ENCODE data around the gene ARPC1A.
"Not testable (repeated sequence)": the region's sequence is repeated elsewhere in the genome, so short reads cannot be mapped to it uniquely, and the experiment has no call there.

Gene ARPC1A

DNA sequence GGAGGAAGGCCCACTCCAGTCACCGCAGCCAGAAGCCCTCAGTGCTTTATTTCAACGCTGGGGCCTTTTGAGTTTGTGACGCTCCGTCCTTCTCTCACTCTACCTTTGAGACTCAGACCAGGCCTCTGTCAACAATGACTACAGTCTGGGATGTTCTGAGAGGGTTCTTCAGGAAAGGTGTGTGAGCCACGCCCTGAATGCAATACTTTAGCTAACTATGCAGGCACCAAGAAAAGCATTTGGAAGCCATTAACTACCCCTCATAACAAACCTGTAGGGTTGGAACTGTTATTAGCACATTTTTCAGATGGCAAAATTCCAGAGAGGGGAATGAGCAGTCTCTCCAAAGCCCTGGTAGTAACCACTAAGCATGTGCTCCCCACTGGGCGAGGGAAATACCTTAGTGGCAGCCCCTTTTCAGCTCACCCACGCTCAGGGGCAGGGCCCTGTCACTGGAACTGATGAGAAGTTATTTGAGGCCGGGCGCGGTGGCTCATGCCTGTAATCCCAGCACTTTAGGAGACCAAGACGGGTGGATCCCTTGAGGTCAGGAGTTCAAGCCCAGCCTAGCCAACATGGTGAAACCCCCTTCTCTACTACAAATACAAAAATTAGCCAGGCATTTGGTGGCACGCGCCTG lies 43.2 kb downstream of the ARPC1A start:
- DNase-seq (ENCODE audit: low read depth in 1 of 2, low spot score in 1 of 2), result no peak

DNA sequence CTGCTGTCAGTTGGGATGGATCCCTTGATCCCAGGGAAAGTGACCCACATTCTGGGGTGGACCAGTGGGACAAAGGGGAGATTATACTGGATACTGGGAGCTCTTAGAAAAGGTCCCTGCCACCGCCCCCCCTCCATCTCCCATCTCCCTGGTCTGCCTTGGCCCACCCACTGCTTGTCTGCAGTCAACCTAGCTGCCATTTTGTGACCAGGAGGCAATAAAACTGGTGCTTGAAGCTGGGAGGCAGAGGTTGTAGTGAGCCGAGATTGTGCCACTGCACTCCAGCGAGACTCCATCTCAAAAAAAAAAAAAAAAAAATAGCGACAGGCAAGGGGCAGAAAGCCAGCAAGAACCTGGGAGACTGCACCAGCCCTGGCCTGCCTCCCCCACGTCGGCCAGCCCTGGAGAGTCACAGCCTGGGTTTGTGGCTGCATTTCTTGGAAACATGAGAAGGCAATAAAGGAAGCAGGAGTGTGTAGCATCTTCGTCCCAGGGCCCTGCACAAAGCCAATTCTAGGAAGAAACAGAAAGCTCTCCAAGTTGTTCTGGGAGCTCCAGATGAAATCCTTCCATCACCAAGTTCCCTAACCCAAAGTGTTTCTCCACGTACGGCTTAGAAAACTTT lies 44.2 kb downstream of the ARPC1A start:
- DNase-seq (ENCODE audit: low read depth in 1 of 2, low spot score in 1 of 2), result no peak

DNA sequence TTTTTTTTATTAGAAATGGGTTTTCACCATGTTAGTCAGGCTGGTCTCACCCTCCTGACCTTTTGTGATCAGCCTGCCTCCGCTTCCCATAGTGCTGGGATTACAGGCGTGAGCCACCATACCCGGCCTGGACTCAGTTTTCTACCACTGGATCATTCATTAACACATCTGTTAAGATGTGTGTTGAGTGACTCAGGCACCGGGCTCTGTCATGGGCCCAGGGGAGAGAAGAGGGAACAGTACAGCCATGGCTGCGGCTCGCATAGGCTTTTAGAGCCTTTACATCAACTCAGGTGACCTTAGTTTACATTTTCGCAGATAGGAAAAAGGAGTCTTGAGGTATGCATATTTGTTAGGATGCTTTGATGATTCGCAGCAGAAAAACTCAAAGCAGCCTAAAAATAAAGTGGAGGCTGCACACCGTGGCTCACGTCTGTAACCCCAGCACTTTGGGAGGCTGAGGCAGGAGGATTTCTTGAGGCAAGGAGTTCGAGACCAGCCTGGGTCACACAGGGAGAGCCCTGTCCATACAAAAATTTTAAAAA lies 45.8 kb downstream of the ARPC1A start:
- no peak for DNase-seq (ENCODE audit: low read depth in 1 of 2, low spot score in 1 of 2)

DNA sequence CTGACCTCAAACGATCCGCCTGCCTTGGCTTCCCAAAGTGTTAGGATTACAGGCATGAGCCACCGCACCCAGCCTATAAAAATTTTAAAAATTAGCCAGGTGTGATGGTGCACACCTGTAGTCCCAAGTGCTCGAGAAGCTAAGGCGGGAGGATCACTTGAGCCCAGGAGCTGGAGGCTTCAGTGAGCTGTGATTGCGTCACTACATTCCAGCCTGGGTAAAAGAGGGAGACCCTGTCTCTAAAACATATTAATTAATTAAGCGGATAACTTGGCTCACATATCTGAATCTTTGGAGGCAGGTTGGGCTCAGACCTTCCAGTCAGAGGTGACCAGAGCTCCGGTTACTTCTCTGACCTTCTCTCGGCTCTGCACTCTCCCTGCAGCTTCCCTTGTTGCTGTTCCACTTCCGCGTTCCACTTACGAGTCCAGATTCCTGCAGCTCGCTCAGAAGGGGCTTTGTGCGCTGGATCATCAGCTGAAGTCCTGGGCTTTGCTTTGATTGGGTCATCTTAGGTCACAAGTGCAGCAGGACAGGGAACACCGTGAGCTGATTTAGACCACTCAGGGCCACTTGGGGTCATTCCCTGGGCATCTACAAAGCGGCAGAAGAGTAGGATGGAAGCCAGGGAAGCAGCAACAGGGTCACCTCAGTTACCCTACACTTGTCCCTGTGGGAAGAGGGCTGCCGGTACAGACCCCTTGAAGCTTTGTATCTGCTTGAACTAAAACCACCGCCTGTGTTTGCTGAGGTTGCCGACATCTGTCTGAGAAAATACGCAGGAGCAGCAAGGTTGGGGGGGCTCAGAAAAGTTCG lies 46.8 kb downstream of the ARPC1A start:
- DNase-seq (ENCODE audit: low read depth in 1 of 2, low spot score in 1 of 2), result no peak

DNA sequence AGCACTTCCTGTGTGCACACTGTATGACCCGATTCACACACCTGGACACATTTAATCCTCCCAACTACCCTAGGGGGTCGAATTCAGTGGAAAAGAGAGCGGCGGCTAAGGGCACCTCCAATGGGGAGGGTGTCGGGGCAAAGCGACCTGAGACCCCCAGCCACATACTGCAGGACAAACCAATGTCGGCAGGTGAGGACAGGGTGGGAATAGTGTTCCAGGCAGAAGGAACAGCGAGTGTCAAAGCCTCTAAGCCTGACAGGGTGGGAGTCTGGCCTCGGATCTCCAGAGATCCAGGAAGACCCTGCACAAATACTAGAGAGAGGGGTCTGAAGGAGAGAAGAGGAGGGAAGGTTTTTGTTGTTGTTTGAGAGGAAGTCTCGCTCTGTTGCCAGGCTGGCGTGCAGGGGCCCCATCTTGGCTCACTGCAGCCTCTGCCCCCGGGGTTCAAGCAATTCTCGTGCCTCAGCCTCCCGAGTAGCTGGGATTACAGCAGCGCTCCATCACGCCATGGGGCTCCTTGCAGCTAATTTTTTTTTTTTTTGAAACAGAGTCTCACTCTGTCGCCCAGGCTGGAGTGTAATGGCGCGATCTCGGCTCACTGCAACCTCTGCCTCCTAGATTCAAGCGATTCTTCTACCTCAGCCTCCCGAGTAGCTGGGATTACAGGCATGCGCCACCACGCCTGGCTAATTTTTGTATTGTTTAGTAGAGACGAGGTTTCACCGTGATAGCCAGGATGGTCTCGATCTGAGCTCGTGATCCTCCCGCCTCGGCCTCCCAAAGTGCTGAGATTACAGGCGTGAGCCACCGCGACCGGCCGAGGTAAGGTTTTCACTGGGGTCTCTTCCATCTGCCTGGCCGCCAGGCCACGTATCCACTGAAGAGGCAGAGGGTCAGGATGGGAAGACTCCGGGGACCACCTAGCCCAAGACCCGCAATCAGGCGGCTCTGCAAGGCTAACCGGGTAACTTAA lies 47.7 kb downstream of the ARPC1A start:
- no peak for DNase-seq (ENCODE audit: low read depth in 1 of 2, low spot score in 1 of 2)

DNA sequence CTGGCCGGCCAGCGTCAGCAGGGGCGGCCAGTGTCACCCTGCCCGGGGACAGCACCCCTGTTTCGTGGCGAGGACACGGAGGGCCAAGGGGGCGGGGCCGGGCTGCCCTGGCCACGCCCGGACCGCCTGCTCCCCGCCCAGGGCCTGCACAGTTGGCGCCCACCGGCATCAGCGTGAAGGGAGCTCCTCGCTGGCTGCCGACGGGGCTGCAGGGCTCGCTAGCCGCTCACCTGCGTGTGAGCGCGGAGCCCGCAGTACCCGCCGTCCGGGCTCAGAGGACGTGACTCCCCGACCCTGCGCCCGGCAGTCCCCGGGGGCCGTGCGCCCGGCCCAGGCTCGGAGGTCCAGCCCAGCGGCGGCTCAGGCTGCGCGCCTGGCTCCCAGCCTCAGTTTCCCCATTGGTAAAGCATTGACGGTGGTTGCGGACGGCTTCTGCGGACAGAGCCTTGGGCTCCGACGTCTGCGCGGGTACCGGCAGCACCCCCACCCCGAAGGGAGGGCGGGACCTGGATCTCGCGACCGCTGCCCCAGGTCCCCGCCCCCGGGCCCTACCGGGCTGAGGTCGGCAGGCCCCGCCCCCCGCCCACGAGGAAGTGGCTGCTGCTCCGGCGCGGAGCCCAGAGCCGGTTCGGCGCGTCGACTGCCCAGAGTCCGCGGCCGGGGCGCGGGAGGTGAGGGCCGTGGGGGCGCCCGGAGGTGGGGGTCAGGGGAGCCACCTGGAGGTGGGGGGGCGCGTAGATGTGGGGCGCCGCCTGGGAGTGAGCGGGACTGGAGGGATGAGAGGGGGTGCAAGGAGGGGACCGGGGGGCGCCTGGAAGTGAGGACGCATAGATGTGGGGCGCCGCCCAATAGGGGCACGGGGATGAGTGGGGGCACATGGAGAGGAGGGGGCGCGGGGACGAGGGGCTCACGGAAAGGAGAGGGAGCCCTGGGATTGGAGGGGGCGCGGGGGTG lies 48.7 kb downstream of the ARPC1A start, which contains the start of gene ARPC1B:
Gene ARPC1B, plus strand, starts transcription at position 620 of the 954 bp plus-strand sequence. CDS start 10,985 bp downstream, outside the sequence.
- DNase-seq (ENCODE audit: low read depth in 1 of 2, low spot score in 1 of 2), result peak; percentile 70 to 80

DNA sequence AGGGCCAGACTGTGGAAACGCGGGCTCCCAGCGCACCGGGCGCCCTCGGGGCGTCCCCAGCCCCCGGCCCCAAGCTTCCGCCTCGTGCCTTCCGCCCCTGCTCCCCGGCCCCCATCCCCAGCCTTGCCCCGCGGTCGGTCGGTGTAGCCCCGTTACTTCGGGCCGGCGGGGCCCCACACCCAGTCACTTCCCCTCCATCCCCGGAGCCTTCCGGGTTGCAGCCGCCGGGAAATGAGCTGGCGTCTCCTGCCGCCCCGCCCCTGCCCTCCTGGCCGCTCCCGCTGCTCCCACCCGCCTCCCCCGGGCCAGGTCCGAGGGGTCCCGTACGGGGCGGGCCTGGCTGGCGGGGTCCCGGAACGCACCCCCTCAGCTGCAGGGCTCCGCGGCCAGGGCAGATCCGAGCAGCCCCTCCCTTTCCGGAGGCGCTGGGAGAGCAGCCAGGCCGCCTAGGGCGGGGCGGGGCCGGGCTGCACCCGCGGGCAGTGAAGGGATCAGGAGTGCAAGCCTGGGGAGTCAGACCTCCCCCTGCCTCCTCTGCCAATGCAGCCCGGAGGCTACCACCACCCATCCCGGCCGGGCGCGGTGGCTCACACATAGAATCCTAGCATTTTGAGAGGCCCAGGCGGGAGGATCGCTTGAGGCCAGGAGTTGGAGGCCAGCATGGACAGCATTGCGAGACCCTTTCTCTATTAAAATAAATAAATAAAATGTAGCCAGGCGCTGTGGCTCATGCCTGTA lies 49.5 kb downstream of the ARPC1A start:
- no peak for DNase-seq (ENCODE audit: low read depth in 1 of 2, low spot score in 1 of 2)

DNA sequence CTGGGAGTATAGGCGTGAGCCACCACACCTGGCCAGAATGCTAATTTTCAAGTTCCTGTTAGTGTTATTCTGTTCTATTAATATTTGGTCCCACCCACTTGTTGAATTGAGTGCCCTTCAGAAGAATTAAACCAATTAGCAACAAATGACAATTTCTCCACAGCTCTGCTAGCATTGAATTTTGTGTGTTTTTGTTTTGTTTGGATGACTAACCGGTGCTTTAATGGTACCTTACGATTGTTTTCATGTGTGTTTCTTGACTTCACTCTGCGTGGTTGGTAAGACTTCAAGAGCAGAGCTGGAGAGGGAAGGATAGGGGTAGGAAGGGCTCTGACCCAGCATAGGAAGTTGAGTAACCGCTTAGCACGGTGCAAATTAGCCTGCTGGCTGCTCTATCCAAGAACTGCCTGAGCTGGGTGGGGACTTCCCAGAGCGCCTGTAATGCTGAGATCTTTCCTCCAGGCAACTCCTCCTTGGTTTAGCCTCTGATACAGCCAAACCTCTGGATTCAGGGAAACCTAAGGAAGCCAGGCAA lies 53.4 kb downstream of the ARPC1A start:
- no peak for DNase-seq (ENCODE audit: low read depth in 1 of 2, low spot score in 1 of 2)

DNA sequence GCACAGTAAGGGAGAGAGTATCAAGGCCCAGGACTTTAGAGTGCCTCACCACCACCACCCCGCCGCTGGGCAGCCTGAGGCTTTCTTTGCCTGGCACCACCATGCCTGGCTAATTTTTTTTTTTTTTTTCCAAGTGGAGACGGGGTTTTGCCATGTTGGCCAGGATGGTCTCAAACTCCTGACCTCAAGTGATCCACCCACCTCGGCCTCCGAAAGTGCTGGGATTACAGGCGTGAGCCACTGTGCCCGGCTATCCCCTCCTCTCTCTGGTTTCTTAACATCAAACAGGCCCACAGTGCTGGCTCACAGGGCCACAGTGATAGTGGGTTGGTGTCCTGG lies 54.0 kb downstream of the ARPC1A start:
- DNase-seq (ENCODE audit: low read depth in 1 of 2, low spot score in 1 of 2), result not testable (repeated sequence)

DNA sequence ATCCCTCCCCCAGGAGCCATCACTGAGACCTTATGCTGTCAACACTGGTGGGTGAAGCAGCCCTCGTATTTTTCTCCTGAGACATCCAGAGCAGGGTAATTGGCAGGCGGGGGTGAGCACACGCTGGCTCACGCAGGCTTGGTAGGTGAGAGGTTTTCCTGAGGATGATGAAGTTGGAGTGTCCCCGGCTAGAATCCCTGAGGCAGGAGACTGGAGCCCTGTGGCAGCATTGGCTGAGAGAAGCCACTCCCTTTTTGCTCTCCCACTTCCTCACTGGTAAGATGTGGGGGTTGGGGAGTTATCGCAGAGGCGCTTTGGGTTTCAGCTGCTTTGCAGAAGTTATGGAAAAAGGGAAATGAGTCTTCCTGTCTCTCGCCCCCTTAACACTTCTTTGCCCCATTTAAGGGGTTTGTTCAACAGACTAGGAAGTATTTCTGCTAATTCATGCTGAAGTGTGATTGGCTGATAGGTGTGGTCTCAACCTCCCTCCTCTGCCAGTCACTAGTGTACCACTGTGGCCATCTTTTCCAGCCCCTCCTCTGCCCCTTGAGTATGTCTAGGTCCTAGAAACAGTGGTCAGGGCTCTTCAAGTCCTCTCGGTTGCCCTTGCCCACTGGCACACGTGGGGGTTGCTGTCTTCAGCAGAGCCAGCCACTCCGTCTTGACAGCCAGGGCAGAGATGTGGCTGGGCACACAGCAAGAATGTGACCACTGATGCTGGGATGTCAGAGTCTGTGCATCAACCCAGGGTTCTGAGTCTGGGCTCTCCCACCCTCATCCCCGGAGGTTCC lies 54.5 kb downstream of the ARPC1A start:
- no peak for DNase-seq (ENCODE audit: low read depth in 1 of 2, low spot score in 1 of 2)

DNA sequence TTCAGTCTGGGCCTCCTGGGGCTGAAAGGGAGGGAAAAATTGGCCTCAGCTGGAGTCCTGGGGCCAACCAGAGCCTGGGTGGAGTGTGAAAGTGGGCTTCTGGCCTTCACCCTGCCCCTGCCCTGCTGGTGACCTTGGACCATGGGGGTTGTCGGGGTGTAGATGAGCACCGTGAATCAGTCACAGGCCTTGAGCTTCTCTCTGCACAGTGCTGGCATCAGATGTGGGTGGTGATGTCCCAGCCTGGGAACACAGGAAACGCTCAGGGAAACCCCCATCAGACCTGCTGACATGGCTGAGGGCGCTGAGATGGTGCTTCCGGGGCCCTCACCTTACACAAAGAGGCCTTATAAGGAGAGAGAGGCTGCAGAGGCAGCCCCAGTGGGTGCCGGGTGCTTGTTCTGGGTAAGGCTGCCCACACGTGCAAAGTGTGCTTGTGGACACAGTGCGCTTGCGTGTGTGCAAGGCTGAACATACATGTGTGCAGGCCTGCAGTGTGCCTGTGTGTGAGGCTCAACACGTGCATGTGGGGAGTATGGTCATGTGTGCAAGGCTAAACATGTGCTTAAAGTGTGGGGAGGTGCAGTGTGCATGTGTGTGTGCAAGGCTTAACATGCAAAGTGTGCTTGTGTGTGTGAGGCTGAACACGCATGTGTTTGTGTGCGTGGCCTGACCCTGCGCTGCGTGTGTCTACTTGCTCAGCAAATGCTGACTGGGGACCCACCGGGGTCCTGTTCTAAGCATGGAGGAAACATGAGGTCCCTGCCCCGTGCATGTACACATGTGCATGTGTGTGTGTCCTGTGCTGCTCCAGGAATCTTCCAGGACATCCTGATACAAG lies 55.3 kb downstream of the ARPC1A start:
- peak; percentile 65 to 91 for DNase-seq (ENCODE audit: low read depth in 1 of 2, low spot score in 1 of 2)

DNA sequence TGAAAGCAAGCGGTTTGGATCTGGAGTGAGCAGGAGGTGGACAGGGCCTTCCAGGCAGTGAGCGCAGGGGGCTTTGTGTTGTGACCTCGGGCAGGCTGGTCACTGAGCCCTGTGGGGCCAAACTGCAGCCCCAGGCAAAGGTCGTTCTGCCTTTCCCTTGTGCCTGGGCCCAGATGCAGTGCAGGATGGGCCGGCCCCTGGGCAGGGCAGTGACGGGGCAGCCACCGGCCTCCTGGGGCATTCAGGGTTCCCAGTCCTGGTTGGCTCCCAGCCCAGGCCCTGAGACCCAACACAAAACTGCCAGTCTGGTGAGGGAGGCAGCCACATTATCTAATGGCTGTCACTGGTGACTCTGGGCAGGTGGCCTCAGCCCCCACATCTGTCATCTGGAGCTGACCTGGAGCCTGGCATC lies 56.0 kb downstream of the ARPC1A start:
- DNase-seq (ENCODE audit: low read depth in 1 of 2, low spot score in 1 of 2), result no peak

DNA sequence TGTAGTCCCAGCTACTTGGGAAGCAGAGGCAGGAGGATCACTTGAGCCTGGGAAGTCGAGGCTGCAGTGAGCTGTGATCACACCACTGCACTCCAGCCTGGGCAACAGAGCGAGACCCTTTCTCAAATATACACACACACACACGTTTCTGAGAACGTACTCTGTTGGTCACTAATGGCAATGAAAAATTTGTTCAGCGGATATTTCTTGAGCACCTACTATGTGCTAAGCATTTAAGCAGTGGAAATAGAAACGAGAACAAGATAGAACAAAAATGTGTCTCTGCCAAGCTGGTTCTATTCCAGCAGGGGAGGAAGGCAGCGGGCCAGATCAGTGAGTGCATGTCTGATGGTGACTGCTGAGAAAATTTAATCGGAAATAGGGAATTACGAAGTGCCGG lies 57.5 kb downstream of the ARPC1A start:
- no peak for DNase-seq (ENCODE audit: low read depth in 1 of 2, low spot score in 1 of 2)

DNA sequence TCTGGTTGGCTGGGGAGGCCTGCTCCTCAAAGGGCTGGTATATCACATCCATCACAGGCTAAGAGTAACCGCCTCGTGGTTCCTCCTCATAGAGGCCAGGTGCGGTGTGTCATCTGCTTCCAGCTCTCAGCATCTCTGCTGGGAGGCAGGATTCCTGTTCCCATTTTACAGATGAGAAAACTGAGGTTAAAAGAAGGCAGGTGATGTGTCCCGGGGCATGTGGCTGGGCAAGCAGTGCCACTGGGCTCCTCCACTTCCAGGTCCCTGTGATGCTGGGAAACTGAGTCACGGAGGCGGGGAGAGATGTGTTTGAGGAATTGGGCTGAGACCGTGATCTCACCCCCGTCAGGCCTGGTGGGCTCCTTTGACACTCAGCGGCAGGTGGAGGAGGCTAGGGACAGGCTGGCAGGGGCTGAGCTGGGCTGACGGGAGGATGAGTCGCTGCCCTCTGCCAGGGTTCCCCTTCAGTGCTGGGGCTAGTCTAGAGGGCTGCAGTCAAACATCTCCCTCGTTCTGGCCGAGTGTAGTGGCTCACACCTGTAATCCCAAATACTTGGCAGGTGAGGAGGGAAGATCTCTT lies 58.2 kb downstream of the ARPC1A start:
- no peak for DNase-seq (ENCODE audit: low read depth in 1 of 2, low spot score in 1 of 2)

DNA sequence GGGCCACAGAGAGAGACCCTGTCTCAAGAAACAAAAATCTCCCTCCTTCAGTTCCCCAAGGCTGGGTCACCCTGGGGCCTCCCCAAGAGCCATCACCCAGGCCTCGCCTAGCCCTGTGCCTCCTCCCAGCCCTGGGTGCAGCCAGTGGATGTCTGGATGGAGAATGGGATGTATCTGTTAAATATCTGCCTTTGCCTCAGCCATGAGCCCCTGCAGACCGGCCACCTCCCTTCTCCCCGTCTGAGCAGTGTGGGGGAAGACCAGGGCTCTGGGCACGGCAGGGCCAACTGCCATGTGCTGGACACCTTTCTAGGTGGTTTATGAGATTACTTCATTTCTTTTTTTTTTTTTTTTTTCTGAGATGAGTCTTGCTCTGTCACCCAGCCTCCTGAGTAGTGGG lies 58.8 kb downstream of the ARPC1A start:
- DNase-seq (ENCODE audit: low read depth in 1 of 2, low spot score in 1 of 2), result no peak

DNA sequence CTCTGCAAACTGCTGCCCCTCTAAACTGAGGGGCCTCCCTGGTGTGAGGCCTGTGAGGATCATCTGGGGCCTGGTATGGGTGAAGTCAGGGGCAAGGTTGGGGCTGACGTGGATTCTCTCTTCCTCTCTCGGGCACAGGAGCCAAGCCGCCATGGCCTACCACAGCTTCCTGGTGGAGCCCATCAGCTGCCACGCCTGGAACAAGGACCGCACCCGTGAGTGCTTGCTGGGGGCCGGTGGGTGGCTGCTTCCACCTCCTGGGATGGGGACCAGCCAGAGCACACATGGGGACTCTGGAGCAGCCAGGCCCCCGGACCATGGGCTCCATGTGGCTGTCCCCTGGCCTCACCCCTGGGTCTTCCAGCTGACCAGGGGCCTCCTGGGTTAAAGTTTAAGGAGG lies 59.9 kb downstream of the ARPC1A start:
- no peak for DNase-seq (ENCODE audit: low read depth in 1 of 2, low spot score in 1 of 2)
